ENCODE results near the gene MAST1.
A peak's percentile ranks its signal among the peaks of the same experiment; 100 is the strongest.
"Not testable (repeated sequence)": the region's sequence is repeated elsewhere in the genome, so short reads cannot be mapped to it uniquely, and the experiment has no call there.

The MAST1 gene

DNA sequence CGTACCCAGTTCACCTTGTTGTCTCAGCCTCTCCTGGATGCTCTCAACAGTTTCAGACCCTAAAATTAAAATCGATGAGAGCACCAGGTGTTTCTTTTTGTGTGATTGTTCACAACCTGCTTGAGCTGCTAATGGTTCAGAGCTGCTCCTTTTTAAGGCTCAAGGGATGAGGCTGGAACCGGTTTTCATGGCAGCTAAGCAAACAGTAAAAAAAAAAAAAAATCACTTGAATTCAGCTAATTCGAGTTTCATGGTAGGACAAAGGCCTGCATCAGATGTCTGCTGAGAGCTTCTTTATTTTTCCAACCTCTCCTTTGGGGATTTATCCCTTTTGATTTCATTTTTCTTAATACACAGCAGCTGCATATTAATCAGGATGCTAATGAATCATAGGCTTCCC is 74.3 kb downstream of the MAST1 start:
- DNase-seq: no peak

DNA sequence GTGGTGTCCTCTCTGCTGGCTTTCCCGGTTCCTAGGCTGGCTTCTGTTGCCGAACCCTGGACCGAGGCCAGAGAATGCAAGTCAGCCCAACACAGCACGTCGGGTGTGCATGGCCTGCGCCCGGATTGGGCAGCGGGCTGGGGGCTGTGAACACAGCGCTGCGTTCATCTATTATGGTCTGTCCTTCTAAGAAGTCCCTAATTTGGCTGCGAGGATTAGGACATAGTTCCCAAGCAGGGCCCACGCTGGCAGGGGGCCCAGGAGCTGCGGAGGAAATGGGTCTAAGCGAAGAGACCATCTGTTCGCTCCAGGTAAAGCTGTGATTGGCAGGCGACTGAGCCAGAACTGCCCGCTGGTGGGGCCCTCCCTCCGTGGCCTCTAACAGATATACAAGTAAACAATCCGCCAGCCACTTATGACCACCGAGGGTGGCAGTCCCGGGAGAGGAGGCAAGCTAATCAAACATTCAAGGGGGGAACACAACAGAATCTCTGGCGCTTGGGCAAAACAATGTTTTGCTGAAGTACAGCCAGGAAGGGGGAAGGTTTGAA is 74.8 kb downstream of the MAST1 start:
- peak; percentile 1 for DNase-seq

DNA sequence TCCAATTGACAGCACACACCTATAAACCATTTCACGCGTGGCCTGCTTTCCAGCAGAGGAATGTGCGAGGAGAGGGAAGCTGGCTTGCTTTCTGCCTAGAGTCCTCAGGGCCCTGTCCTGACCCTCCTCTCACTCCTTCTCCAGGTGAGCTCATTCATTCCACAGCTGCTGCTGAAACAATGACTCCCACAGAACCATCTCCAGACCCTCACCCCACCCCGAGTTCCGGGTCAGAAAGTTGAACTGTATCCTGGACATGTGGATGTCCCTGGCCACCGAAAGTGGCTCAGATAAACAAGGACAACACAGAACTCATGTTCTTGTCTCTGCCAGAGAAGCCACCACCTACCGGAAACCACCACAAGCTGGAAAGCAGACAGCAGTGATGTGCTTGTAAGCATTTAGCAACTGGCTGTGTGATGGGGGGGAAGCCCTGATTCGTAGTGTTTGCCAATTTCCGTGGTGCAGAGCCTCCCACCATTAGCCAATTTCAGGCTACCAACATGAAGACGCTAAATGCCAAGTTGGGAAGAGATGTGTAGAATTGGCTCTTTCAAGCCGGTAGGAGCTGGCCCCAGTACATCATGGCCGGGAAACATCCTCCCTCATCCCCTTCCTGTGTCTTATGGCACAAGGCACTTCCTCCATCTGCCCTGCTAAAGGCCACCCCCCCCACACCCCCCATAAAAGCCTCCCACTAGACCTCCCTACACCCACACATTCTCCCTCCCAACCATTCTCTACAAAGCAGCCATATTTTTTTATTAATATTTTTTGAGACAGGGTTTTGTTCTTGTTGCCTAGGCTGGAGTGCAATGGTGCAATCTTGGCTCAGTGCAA is 75.8 kb downstream of the MAST1 start:
- no peak for DNase-seq

DNA sequence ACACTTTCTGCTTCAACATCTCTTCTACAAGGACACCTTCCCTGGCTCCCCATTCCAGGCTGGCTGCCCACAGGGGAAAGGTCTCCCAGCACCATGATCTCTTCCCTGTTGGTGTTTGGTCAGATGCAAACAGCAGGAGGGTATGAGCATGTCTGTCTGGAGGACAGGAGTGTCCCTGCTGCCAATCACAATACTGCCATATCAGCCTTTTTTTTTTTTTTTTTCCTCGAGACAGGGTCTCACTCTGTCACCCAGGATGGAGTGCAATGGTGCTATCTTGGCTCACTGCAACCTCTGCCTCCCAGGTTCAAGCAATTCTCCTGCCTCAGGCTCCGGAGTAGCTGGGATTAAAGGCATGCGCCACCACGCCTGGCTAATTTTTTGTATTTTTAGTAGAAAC is 77.5 kb downstream of the MAST1 start:
- not testable (repeated sequence) for DNase-seq

DNA sequence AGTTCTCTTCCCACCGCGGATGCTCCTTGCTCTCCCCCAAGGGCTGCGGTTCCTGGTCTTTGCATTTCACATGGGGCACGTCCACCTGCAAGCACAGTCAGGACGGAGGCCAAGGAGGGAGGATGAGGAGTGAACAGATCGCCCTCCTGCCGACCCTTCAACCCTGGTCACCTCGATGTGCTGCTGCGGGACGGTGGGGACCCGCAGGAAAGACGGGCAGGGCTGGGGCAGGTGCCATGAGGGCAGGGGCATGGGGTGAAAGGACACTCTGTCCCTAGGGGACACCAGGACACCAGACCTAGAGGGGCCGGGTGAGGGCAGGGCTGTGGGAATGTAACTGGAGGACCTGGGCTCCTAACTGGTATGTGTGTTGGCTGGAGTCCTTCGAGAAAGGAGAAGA is 79.9 kb downstream of the MAST1 start:
- no peak for DNase-seq

DNA sequence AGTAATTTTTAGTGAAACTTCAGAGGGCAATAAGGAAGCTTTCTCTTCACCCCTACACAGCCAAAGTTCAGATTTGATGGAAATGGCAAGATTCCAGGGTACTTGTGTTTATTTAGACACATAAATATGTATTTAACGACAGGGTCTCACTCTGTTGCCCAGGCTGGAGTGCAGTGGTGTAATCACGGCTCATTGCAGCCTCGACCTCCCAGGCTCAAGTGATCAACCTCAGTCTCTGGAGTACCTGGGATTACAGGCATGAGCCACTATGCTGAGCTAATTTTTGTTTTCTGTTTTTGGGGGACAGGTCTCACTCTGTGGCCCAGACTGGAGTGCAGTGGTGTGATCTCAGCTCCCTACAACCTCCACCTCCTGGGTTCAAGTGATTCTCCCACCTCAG is 82.7 kb downstream of the MAST1 start:
- DNase-seq: no peak

DNA sequence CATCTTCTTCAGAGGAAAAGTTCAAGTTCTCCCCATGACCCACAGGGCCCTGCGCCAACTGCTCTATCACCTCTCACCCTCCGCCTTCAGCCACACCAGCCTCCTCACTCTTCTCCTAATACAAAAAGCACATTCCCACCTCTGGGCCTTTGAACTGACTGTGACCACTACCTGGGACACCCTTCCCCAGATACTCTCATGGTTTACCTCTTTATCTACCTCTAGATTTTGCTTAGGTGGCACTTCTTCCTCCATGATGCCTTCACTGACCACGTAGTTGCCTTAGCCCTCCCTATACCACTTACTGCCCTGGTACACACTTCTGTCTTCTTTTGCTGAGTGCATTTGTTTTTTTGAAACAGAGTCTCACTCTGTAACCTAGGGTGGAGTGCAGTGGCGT is 84.6 kb downstream of the MAST1 start:
- DNase-seq: no peak

All from NCI-H526 treated with DMSO at 0.1 percent for 48 hours (cell line).